Pancreas (tissue), 10 donors: Measurements from ENCODE around the gene PWWP2A. TPM values are rescaled to one million over a fixed set of nuclear protein-coding genes. Genes with fewer than 3 reads are reported as not detected.
A peak's percentile ranks its signal among the peaks of the same experiment; 100 is the strongest.

ENCODE experiments used
- ATAC-seq, 4 donors: fragments of 200-7000 bp; cut with Tn5 transposase; one replicate each; pipeline versions ENCODE4 v1.8.0 to v1.9.1; 2020; ENCODE audit warnings: mild to moderate bottlenecking in 4 of 4, moderate library complexity in 4 of 4
- DNase-seq, 6 donors: peaks; one replicate each; pipeline ENCODE4 v3.0.0-alpha.2; 2020
- FAIRE-seq: peaks from 2 replicates; lab custom pipeline; 2012; peaks lifted over from hg19 to GRCh38; lab: Jason Lieb, UNC
- H3K27ac ChIP-seq, 4 donors: fragments of 200-600 bp; sonication (generic); 1 replicate in 3 of 4; 2 replicates in 1 of 4; pipeline versions ENCODE4 v1.5.0 to v1.8.0; 2020
- H3K27me3 ChIP-seq, 4 donors: fragments of 200-600 bp; one replicate each; pipeline ENCODE4 v1.8.0; 2021
- H3K36me3 ChIP-seq, 3 donors: fragments of 200-600 bp; sonication (generic) in 1 of 3; one replicate each; pipeline versions ENCODE4 v1.5.0 to v1.8.0; 2020 to 2021
- H3K4me1 ChIP-seq, 3 donors: fragments of 200-600 bp; one replicate each; pipeline ENCODE4 v1.8.0; 2021
- H3K4me3 ChIP-seq, 4 donors: fragments of 200-600 bp; sonication (generic) in 2 of 4; one replicate each; pipeline versions ENCODE4 v1.5.0 to v1.8.0; 2020 to 2021
- H3K9me3 ChIP-seq, 4 donors: fragments of 200-600 bp; one replicate each; pipeline ENCODE4 v1.8.0; 2021
- WGBS, 2 donors: extraction: QIAGEN DNeasy Blood & Tissue Kit; methylation state at CpG; one replicate each; pipeline ENCODE4 v1.1.7; 2013; 5-methylcytosine and 5-hydroxymethylcytosine counted together
- intact Hi-C, 3 donors: fragments of 100-400 bp; cut with DNase I; formaldehyde crosslinking; loops; one replicate each; pipeline versions ENCODE4 v1.11.1 to v1.14.2; 2022
- polyA plus RNA-seq, 2 donors: library from polyadenylated mRNA; stranded (reverse); fragments of 200-250 nt; gene quantifications; one replicate each; pipeline ENCODE4 v1.2.3, GENCODE V29; 2013
- total RNA-seq, 6 donors: library from RNA; stranded (reverse); fragmentation: NEBNext Ultra II Directional in 4 of 6; extraction: Animal tissue kit (Norgen Biotek cat#: 25700) in 4 of 6; gene quantifications; one replicate each; pipeline versions ENCODE4 v1.2.1 to v1.2.4, GENCODE V29; 2021 to 2023
- TF ChIP-seq, protein P1 (sequence below), 4 donors: fragments of 200-600 bp; sonication (generic) in 3 of 4; IDR thresholded peaks; one replicate each; pipeline versions ENCODE4 v1.5.0 to v1.8.0; 2021; ENCODE audit warnings: antibody characterized with exemption in 4 of 4
- donor health status: healthy with polysubstance abuse.
- donor health status: DM: no; HTN: no; CAD: no; lungs with moderate emphysema.
- donor health status: DM: no; HTN: no; CAD: no.
- donor health status: control.
- donor health status: control.
- donor health status: Bipolar disorder and iron deficiency.
- donor health status: DM: yes; HTN: yes; CAD: no.
- donor health status: DM: no; HTN: no; CAD: no.
- donor health status: DM: no; HTN: no; CAD: no.
- donor health status: DM: yes; HTN: yes; CAD: no.

PWWP2A gene
- total and polyA plus RNA-seq, 8 donors, result 7.9 to 14.5 (median 10.2) TPM

DNA sequence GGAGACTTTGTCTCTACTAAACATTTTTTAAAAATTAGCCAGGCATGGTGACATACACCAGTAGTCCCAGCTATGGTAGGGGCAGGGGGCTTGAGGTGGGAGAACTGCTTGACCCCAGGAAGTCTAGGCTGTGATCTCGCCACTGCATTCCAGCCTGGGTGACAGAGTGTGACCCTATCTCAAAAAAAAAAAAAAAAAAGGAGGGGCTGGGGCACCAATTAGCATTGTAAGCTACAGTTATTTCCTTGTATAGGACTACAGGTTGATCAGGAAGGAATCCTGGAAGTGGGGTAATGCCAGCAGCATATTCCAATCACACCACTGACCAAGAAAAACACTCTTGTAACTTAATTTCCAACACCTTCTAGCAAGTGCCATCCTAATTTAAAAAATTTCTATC lies 32.1 kb downstream of the PWWP2A start:
- H3K4me1 ChIP-seq, result peaks cover 0 to 4% (median 0%) of the 10 kb centered on the region in 3 donors
- ATAC-seq, result peak in 3 of 4 donors; percentile 37 to 64 (median 43)
- no peak for DNase-seq
- H3K27me3 ChIP-seq, result no peaks in the 10 kb centered on the region
- peak overlapping the region in 1 of 4 donors; percentile 37 for H3K27ac ChIP-seq
- peaks cover 0 to 4% (median 0%) of the 10 kb centered on the region in 3 donors for H3K36me3 ChIP-seq
- H3K4me3 ChIP-seq, result no peak overlapping the region
- TF ChIP-seq, protein P1, sequence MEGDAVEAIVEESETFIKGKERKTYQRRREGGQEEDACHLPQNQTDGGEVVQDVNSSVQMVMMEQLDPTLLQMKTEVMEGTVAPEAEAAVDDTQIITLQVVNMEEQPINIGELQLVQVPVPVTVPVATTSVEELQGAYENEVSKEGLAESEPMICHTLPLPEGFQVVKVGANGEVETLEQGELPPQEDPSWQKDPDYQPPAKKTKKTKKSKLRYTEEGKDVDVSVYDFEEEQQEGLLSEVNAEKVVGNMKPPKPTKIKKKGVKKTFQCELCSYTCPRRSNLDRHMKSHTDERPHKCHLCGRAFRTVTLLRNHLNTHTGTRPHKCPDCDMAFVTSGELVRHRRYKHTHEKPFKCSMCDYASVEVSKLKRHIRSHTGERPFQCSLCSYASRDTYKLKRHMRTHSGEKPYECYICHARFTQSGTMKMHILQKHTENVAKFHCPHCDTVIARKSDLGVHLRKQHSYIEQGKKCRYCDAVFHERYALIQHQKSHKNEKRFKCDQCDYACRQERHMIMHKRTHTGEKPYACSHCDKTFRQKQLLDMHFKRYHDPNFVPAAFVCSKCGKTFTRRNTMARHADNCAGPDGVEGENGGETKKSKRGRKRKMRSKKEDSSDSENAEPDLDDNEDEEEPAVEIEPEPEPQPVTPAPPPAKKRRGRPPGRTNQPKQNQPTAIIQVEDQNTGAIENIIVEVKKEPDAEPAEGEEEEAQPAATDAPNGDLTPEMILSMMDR (IDR thresholded peaks at IDR 0.05), result no peak
- WGBS, 2 donors, result 69 to 74% methylated on average over 1 of the region's 1 CpG
- no peaks in the 10 kb centered on the region for H3K9me3 ChIP-seq
- intact Hi-C loops, result no loop called here
- no peak for FAIRE-seq

DNA sequence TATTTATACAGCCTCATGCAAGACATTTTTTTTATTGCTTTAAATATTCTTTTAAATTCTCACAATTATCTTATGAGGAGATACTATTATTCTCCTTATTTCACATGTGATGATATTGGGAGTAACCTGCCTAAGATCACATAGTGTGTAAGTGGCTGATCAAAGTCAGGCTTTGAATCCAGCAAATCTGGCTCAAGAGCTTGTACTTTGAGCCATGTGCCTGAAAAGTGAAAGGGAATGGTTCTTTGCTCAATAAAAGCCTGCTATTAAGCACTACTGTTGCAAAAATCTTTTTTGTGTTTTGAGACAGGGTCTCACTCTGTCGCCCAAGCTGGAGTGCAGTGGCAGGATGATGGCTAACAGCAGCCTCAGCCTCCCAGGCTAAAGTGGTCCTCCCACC lies 35.1 kb downstream of the PWWP2A start:
- Histone ChIP-seq H3K27ac (no peak overlapping the region), H3K4me3 (no peak overlapping the region), H3K4me1 (peaks cover 0 to 4% (median 0%) of the 10 kb centered on the region in 3 donors), H3K36me3 (no peaks in the 10 kb centered on the region), H3K27me3 (no peaks in the 10 kb centered on the region), H3K9me3 (no peaks in the 10 kb centered on the region)
- ATAC-seq, result no peak
- TF ChIP-seq, protein P1 (IDR thresholded peaks at IDR 0.05), result no peak
- no peak for DNase-seq
- no peak for FAIRE-seq
- intact Hi-C loops, result no loop called here
- WGBS, 2 donors, result 86 to 95% methylated on average over 1 of the region's 1 CpG

DNA sequence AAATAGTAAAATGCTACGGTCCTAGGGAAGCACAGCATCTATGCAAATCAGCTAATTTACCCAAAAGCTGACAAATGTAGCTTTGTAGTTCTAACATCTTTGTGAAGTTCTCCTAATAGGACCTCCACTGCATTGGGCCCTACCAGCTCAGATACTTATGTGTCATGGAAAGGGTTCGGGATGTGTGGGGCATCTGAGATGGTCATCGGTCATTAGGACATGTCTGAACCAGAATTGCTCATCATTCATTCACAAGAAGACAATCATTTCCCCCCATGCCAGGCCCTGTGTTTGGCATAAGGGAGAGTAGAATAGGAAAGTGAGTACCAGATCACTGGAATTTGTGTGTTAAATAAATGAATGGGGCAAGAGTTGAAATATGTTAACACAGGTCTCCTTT lies 35.7 kb downstream of the PWWP2A start:
- FAIRE-seq (no peak), DNase-seq (no peak), ATAC-seq (no peak)
- Histone ChIP-seq H3K27ac (no peak overlapping the region), H3K27me3 (no peaks in the 10 kb centered on the region), H3K4me1 (peaks cover 0 to 4% (median 0%) of the 10 kb centered on the region in 3 donors), H3K36me3 (no peaks in the 10 kb centered on the region), H3K4me3 (no peak overlapping the region), H3K9me3 (no peaks in the 10 kb centered on the region)
- TF ChIP-seq, protein P1 (IDR thresholded peaks at IDR 0.05), result no peak
- intact Hi-C loops, result no loop called here
- whole genome bisulfite sequencing, 2 donors, result 64 to 69% methylated on average over 3 of the region's 3 CpGs

DNA sequence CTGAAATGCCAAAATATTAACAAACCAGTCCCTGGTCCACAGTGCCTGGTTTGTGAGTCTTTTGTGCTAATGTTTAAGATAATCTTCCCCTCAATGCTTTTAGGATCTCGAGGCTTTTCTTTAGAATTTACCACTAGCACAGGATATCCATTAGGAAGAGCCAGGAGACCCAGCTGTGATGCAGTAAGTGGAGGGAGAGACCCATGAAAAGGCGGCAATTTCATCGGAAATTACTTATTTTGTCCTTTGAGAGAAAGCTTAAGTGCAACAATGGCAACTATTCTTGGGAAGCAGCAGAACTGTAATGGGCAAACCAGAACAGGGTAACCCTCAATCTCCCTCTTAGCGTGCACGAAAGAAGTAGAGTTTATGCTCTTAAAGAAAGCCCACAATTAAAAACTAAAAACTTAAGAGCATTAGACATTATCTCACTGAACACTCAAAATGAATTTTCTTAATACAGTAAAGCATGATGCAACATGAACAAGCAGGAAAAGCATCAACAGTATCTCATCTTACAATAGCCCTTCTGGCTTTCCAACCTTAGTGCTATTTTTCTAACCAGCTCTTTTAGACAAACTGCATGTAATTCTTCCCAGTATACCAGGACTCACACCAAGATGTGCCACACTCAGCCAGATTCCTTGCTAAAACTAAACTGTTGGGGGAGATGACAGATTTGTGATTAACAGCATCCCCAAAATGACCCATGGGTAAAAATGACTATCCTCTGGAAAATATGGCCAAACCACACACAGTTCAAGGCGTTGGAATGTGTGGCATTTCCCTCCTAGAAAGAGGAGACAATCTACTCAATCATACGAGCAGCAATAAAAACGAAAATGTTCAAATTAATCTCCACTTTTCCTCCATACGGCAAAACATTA lies 36.4 kb downstream of the PWWP2A start:
- H3K27me3 ChIP-seq, result no peaks in the 10 kb centered on the region
- no peak overlapping the region for H3K4me3 ChIP-seq
- DNase-seq (no peak), ATAC-seq (peak in 2 of 4 donors; percentile 33 to 68), FAIRE-seq (no peak)
- TF ChIP-seq, protein P1 (IDR thresholded peaks at IDR 0.05), result no peak
- 70 to 76% methylated on average over 9 of the region's 9 CpGs for WGBS, 2 donors
- H3K27ac ChIP-seq, result no peak overlapping the region
- intact Hi-C loops, result no loop called here
- no peaks in the 10 kb centered on the region for H3K9me3 ChIP-seq
- H3K4me1 ChIP-seq, result peaks cover 0 to 4% (median 0%) of the 10 kb centered on the region in 3 donors
- no peaks in the 10 kb centered on the region for H3K36me3 ChIP-seq

DNA sequence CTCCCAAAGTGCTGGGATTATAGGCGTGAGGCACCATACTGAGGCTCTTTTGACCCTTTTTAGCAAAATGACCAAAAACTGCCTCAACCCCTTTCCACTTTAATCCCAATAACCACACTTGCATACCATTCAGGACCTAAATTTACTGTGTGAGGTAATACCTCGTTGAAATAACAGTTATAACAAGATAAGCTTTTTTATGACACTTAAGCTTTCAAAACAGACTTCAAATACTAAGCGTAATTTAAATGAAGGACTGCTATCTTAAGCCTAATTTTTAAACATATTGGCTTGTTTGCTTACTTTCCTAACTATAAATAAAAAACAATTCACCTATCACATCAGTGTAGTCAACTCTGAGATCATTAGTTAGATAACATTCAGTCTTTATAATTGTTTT lies 37.8 kb downstream of the PWWP2A start:
- intact Hi-C loops, result no loop called here
- Histone ChIP-seq H3K27me3 (no peaks in the 10 kb centered on the region), H3K4me3 (no peak overlapping the region), H3K9me3 (no peaks in the 10 kb centered on the region), H3K4me1 (peaks cover 0 to 4% (median 0%) of the 10 kb centered on the region in 3 donors), H3K27ac (no peak overlapping the region), H3K36me3 (no peaks in the 10 kb centered on the region)
- 67 to 72% methylated on average over 3 of the region's 3 CpGs for WGBS, 2 donors
- FAIRE-seq, result no peak
- ATAC-seq, result no peak
- TF ChIP-seq, protein P1 (IDR thresholded peaks at IDR 0.05), result no peak
- no peak for DNase-seq
